Endothelial cell of umbilical vein (primary cell): ENCODE results near the gene BIN1. TPM values are rescaled to one million over a fixed set of nuclear protein-coding genes. Genes with fewer than 3 reads are reported as not detected.

Experiments used
- BruUV-seq: library from RNA; stranded (reverse); fragments of 400-500 nt; replicated peaks from 2 replicates; lab custom pipeline; 2021; lab: Mats Ljungman, UMichigan
- CTCF ChIA-PET: fragments of 300-600, 350-600 bp; sonication (Branson Sonifier 250); formaldehyde crosslinking; loops from one replicate; lab custom pipeline; 2021; ENCODE audit warnings: antibody characterized with exemption, inconsistent platforms; lab: Charles Lee
- POLR2A ChIA-PET: fragments of 300-600, 350-600 bp; sonication (Branson Sonifier 250); formaldehyde crosslinking; loops from one replicate; lab custom pipeline; 2021; ENCODE audit warnings: antibody characterized with exemption, inconsistent platforms; lab: Charles Lee
- DNase-seq: peaks from one replicate; pipeline ENCODE4 v3.0.0-alpha.2; 2011; ENCODE audit warnings: low read depth, low spot score
- FAIRE-seq: peaks from 2 replicates; lab custom pipeline; 2011; peaks lifted over from hg19 to GRCh38; lab: Jason Lieb, UNC
- H2AFZ ChIP-seq: 2 replicates; pipeline ENCODE4 v1.6.0; 2012; ENCODE audit warnings: low read depth, low read length, control low read depth, inconsistent platforms
- H3K27ac ChIP-seq: 2 replicates; pipeline ENCODE4 v1.5.1; 2011; ENCODE audit warnings: low read depth, mild to moderate bottlenecking, control low read depth, low read length, moderate library complexity; ENCODE audit not compliant: insufficient read depth
- H3K27me3 ChIP-seq, 2 experiments: 2 replicates each; pipeline versions ENCODE4 v1.6.0 to v1.6.1; 2011; ENCODE audit warnings: low read length in 2 of 2, mixed read lengths in 1 of 2; ENCODE audit not compliant: control insufficient read depth in 2 of 2, insufficient read depth in 2 of 2
- H3K36me3 ChIP-seq, 2 experiments: 2 replicates in 1 of 2; 3 replicates in 1 of 2; pipeline ENCODE4 v1.5.1; 2011; ENCODE audit warnings: low read length in 2 of 2, mild to moderate bottlenecking in 1 of 2, moderate library complexity in 1 of 2; ENCODE audit not compliant: control insufficient read depth in 2 of 2, insufficient read depth in 2 of 2; ENCODE audit errors: extremely low read depth in 1 of 2
- H3K4me1 ChIP-seq: 3 replicates; pipeline ENCODE4 v1.5.1; 2011; ENCODE audit warnings: mild to moderate bottlenecking, low read length; ENCODE audit not compliant: control insufficient read depth, insufficient read depth; ENCODE audit errors: extremely low read depth
- H3K4me2 ChIP-seq: 2 replicates; pipeline ENCODE4 v1.6.1; 2011; ENCODE audit warnings: low read length, control low read depth, mixed read lengths; ENCODE audit not compliant: insufficient read depth
- H3K4me3 ChIP-seq, 3 experiments: fragments of 200-600 bp in 1 of 3; sonication (generic), shearing (Covaris generic) in 1 of 3; replicated peaks in 1 of 3; 2 replicates each; pipeline ENCODE4 v1.5.1; 2011 to 2016; ENCODE audit warnings: control low read depth in 3 of 3, low read length in 3 of 3, mild to moderate bottlenecking in 2 of 3, inconsistent platforms in 1 of 3, low read depth in 1 of 3, moderate library complexity in 1 of 3; ENCODE audit not compliant: insufficient read depth in 1 of 3
- H3K79me2 ChIP-seq: 2 replicates; pipeline ENCODE4 v1.6.0; 2012; ENCODE audit warnings: low read length, inconsistent platforms; ENCODE audit not compliant: control insufficient read depth, insufficient read depth
- H3K9ac ChIP-seq: replicated peaks from 2 replicates; pipeline ENCODE3; 2011; ENCODE audit warnings: low read length, control low read depth; ENCODE audit not compliant: insufficient read depth; ENCODE audit errors: extremely low read depth
- H3K9me1 ChIP-seq: replicated peaks from 3 replicates; pipeline ENCODE4 v1.6.0; 2011; ENCODE audit warnings: mild to moderate bottlenecking, low read length; ENCODE audit not compliant: control insufficient read depth, insufficient read depth; ENCODE audit errors: extremely low read depth
- H3K9me3 ChIP-seq: replicated peaks from 2 replicates; pipeline ENCODE4 v1.5.1; 2012; ENCODE audit warnings: low read length, inconsistent platforms; ENCODE audit not compliant: control insufficient read depth, insufficient read depth
- H4K20me1 ChIP-seq: replicated peaks from 2 replicates; pipeline ENCODE3; 2011; ENCODE audit warnings: mild to moderate bottlenecking, low read length; ENCODE audit not compliant: control insufficient read depth, insufficient read depth; ENCODE audit errors: extremely low read depth
- EZH2 ChIP-seq: IDR thresholded peaks from 2 replicates; pipeline ENCODE4 v1.6.1; 2012; ENCODE audit warnings: borderline replicate concordance, low read depth, mild to moderate bottlenecking, moderate library complexity, low read length, inconsistent platforms; ENCODE audit not compliant: severe bottlenecking
- FOS ChIP-seq: IDR thresholded peaks from 2 replicates; pipeline ENCODE4 v1.6.1; 2011; ENCODE audit warnings: mild to moderate bottlenecking, low read length, moderate library complexity, borderline replicate concordance; ENCODE audit not compliant: insufficient read depth
- GATA2 ChIP-seq: IDR thresholded peaks from 2 replicates; pipeline ENCODE4 v1.7.0; 2011; ENCODE audit warnings: low read depth, mild to moderate bottlenecking, moderate library complexity, mixed read lengths, low read length; ENCODE audit not compliant: insufficient read length, insufficient read depth
- JUN ChIP-seq: IDR thresholded peaks from 2 replicates; pipeline ENCODE4 v1.6.1; 2011; ENCODE audit warnings: borderline replicate concordance, low read depth; ENCODE audit not compliant: insufficient read length, insufficient read depth
- MYC ChIP-seq: IDR thresholded peaks from one replicate; pipeline ENCODE4 v1.6.1; 2011; ENCODE audit warnings: mild to moderate bottlenecking, low read depth, low read length
- POLR2A ChIP-seq: IDR thresholded peaks from 2 replicates; pipeline ENCODE4 v1.6.1; 2012; ENCODE audit warnings: low read depth, mild to moderate bottlenecking, control low read depth, low read length
- POLR2AphosphoS5 ChIP-seq: IDR thresholded peaks from 2 replicates; pipeline ENCODE4 v1.6.1; 2012; ENCODE audit warnings: low read depth, mild to moderate bottlenecking, control low read depth, low read length, moderate library complexity; ENCODE audit not compliant: insufficient read depth
- dilution Hi-C: fragments of 300-500 bp; cut with MboI; formaldehyde crosslinking; loops from one replicate; pipeline ENCODE4 v1.15.0; 2019; ENCODE audit warnings: low sequenced_read_pairs; ENCODE audit not compliant: extremely low pct_ligation_motif_present
- intact Hi-C: fragments of 100-400 bp; cut with micrococcal nuclease; formaldehyde crosslinking; loops from one replicate; pipeline ENCODE4 v1.10.0; 2022
- polyA plus RNA-seq, 4 experiments: library from polyadenylated mRNA; depleted of rRNA in 3 of 4; stranded (reverse) in 3 of 4; unstranded in 1 of 4; fragments of >200 nt; gene quantifications; 2 replicates each; pipeline versions ENCODE4 v1.2.1 to v1.2.3, GENCODE V29; 2011 to 2012; ENCODE audit warnings: missing spikeins in 1 of 4
- total RNA-seq: library from RNA; stranded (reverse); gene quantifications from 2 replicates; pipeline ENCODE4 v1.2.3, GENCODE V29; 2021
- TF ChIP-seq, protein P1 (sequence below): IDR thresholded peaks from 2 replicates; pipeline ENCODE4 v1.6.1; 2011; ENCODE audit not compliant: insufficient read depth, insufficient read length
- TF ChIP-seq, protein P2 (sequence below), 2 donors: IDR thresholded peaks; 1 replicate in 1 of 2; 2 replicates in 1 of 2; pipeline ENCODE4 v1.5.1; 2011; ENCODE audit warnings: low read length in 2 of 2, mild to moderate bottlenecking in 2 of 2, moderate library complexity in 2 of 2, control low read depth in 1 of 2, inconsistent platforms in 1 of 2, low read depth in 1 of 2; ENCODE audit not compliant: insufficient read depth in 1 of 2; ENCODE audit errors: extremely low read depth in 1 of 2

Gene BIN1
- total and polyA plus RNA-seq, 2 donors (not counting 3 experiments of a cell fraction or from before 2014, with no cell fraction given), result 26.3 to 36.9 TPM

DNA sequence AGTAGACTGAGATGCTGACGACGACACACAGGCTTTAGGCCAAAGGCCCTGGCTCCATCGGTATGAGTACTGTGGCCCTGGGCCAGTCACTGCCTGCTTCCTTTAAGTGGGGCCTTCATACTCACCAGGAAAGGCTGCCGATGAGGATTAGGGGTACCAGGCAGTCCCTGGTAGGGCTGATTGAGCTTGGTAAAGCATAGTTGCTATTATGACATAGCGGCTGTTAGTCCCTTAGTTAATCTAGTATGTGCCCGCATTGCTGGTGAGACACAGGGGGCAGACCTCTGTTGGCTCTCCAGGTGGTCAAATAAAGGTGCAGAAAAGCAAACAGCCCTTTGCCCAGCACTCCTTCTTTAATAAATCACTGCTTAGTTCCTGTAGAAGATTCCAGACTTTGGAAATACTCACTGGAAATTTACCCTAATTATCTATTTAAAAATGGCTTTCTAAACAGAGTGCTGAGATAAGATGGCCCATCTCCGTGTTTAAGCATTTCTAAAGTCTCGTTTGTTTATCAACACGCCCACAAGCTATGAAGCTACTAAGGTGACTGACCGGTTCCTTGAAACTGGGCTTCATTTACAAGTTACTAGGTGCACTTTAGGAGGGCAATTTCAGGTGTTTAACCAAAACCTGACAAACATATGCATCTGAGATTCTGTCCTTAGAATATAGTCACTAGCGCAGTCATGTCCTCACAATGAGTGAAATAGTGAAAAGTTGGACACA, 8.7 kb upstream of the BIN1 start:
- Histone ChIP-seq H3K27ac (no peak overlapping the region), H3K27me3 (peaks cover 24 to 27% of the 10 kb centered on the region in 2 experiments), H3K4me3 (no peak overlapping the region), H3K9ac (no peak overlapping the region), H4K20me1 (no peaks in the 10 kb centered on the region), H3K79me2 (no peaks in the 10 kb centered on the region), H3K9me3 (no peaks in the 10 kb centered on the region), H2AFZ (no peak overlapping the region), H3K4me2 (no peak overlapping the region), H3K9me1 (no peaks in the 10 kb centered on the region), H3K4me1 (no peaks in the 10 kb centered on the region), H3K36me3 (no peaks in the 10 kb centered on the region)
- intact Hi-C loops (no loop called here), dilution Hi-C loops (no loop called here)
- no TSS peak for BruUV-seq
- ChIA-PET CTCF (interaction anchor here (0.7 kb wide), 1 partner anchor 82 kb away, joined by 3 read pairs; no protein-coding TSS in a partner anchor), POLR2A (no interaction called here)
- FAIRE-seq (no peak), DNase-seq (no peak)
- TF ChIP-seq JUN, result no peak

DNA sequence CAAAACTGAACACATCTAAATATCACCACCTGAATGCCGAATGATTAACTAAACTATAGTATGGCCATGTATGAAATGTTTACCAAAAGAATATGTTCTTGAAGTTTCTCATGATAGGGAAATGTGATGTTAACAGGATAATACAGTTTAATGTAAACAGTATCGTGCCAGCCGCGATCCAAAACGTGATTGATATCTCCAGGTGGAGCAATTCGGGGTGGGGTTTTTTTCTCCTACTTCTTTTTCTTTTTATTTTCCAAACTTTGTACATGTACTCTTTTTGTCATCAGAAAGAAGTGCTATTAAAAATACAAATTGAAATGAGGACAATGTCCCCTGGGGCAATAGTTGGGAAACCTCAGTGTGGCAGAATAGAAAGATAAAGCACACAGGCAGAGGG, 4.0 kb upstream of the BIN1 start:
- no TSS peak for BruUV-seq

More for the DNA sequence above, 4.0 kb upstream of the BIN1 start:
- CTCF ChIA-PET, result no interaction called here
- no peaks in the 10 kb centered on the region for H3K9me1 ChIP-seq
- dilution Hi-C loops, result no loop called here
- no peak overlapping the region for H2AFZ ChIP-seq
- no peak overlapping the region for H3K9ac ChIP-seq
- POLR2A ChIA-PET, result no interaction called here
- H3K9me3 ChIP-seq, result no peaks in the 10 kb centered on the region
- no peaks in the 10 kb centered on the region for H3K4me1 ChIP-seq
- intact Hi-C loops, result no loop called here
- no peaks in the 10 kb centered on the region for H3K36me3 ChIP-seq
- H3K27me3 ChIP-seq, result peaks cover 24 to 29% of the 10 kb centered on the region in 2 experiments
- DNase-seq (no peak), FAIRE-seq (no peak)
- H3K4me3 ChIP-seq, result no peak overlapping the region
- H3K27ac ChIP-seq, result no peak overlapping the region
- H4K20me1 ChIP-seq, result no peaks in the 10 kb centered on the region
- H3K79me2 ChIP-seq, result peaks cover 2% of the 10 kb centered on the region
- no peak overlapping the region for H3K4me2 ChIP-seq
- TF ChIP-seq MYC, result no peak
- TF ChIP-seq GATA2, result no peak
- TF ChIP-seq POLR2AphosphoS5, result no peak
- TF ChIP-seq, protein P1, sequence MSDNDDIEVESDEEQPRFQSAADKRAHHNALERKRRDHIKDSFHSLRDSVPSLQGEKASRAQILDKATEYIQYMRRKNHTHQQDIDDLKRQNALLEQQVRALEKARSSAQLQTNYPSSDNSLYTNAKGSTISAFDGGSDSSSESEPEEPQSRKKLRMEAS, result no peak
- no peak for TF ChIP-seq JUN
- no peak for TF ChIP-seq FOS
- no peak for TF ChIP-seq POLR2A
- TF ChIP-seq, protein P2, sequence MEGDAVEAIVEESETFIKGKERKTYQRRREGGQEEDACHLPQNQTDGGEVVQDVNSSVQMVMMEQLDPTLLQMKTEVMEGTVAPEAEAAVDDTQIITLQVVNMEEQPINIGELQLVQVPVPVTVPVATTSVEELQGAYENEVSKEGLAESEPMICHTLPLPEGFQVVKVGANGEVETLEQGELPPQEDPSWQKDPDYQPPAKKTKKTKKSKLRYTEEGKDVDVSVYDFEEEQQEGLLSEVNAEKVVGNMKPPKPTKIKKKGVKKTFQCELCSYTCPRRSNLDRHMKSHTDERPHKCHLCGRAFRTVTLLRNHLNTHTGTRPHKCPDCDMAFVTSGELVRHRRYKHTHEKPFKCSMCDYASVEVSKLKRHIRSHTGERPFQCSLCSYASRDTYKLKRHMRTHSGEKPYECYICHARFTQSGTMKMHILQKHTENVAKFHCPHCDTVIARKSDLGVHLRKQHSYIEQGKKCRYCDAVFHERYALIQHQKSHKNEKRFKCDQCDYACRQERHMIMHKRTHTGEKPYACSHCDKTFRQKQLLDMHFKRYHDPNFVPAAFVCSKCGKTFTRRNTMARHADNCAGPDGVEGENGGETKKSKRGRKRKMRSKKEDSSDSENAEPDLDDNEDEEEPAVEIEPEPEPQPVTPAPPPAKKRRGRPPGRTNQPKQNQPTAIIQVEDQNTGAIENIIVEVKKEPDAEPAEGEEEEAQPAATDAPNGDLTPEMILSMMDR (IDR thresholded peaks at IDR 0.05; ENCODE audit: extremely low read depth in 1 of 2, insufficient read depth in 1 of 2, low read depth in 1 of 2, low read length in 2 of 2), result no peak
- TF ChIP-seq EZH2, result no peak
